Endothelial cell of umbilical vein (primary cell): Measurements from ENCODE around the gene COL9A1.

Source experiments
- EZH2 ChIP-seq: IDR thresholded peaks from 2 replicates; pipeline ENCODE4 v1.6.1; 2012; ENCODE audit warnings: borderline replicate concordance, low read depth, mild to moderate bottlenecking, moderate library complexity, low read length, inconsistent platforms; ENCODE audit not compliant: severe bottlenecking
- JUN ChIP-seq: IDR thresholded peaks from 2 replicates; pipeline ENCODE4 v1.6.1; 2011; ENCODE audit warnings: borderline replicate concordance, low read depth; ENCODE audit not compliant: insufficient read length, insufficient read depth
- POLR2A ChIP-seq: IDR thresholded peaks from 2 replicates; pipeline ENCODE4 v1.6.1; 2012; ENCODE audit warnings: low read depth, mild to moderate bottlenecking, control low read depth, low read length
- POLR2AphosphoS5 ChIP-seq: IDR thresholded peaks from 2 replicates; pipeline ENCODE4 v1.6.1; 2012; ENCODE audit warnings: low read depth, mild to moderate bottlenecking, control low read depth, low read length, moderate library complexity; ENCODE audit not compliant: insufficient read depth
- TF ChIP-seq, protein P1 (sequence below), 2 donors: IDR thresholded peaks; 1 replicate in 1 of 2; 2 replicates in 1 of 2; pipeline ENCODE4 v1.5.1; 2011; ENCODE audit warnings: low read length in 2 of 2, mild to moderate bottlenecking in 2 of 2, moderate library complexity in 2 of 2, control low read depth in 1 of 2, inconsistent platforms in 1 of 2, low read depth in 1 of 2; ENCODE audit not compliant: insufficient read depth in 1 of 2; ENCODE audit errors: extremely low read depth in 1 of 2
- TF ChIP-seq, protein P2 (sequence below): IDR thresholded peaks from 2 replicates; pipeline ENCODE4 v1.6.1; 2011; ENCODE audit not compliant: insufficient read depth, insufficient read length

GRCh38 chr6:70264306-70264705, 38.6 kb downstream of the COL9A1 start:
- TF ChIP-seq, protein P1, sequence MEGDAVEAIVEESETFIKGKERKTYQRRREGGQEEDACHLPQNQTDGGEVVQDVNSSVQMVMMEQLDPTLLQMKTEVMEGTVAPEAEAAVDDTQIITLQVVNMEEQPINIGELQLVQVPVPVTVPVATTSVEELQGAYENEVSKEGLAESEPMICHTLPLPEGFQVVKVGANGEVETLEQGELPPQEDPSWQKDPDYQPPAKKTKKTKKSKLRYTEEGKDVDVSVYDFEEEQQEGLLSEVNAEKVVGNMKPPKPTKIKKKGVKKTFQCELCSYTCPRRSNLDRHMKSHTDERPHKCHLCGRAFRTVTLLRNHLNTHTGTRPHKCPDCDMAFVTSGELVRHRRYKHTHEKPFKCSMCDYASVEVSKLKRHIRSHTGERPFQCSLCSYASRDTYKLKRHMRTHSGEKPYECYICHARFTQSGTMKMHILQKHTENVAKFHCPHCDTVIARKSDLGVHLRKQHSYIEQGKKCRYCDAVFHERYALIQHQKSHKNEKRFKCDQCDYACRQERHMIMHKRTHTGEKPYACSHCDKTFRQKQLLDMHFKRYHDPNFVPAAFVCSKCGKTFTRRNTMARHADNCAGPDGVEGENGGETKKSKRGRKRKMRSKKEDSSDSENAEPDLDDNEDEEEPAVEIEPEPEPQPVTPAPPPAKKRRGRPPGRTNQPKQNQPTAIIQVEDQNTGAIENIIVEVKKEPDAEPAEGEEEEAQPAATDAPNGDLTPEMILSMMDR (IDR thresholded peaks at IDR 0.05; ENCODE audit: extremely low read depth in 1 of 2, insufficient read depth in 1 of 2, low read depth in 1 of 2, low read length in 2 of 2), result no peak
- TF ChIP-seq POLR2AphosphoS5 (no peak), EZH2 (no peak), POLR2A (no peak), JUN (no peak)
- TF ChIP-seq, protein P2, sequence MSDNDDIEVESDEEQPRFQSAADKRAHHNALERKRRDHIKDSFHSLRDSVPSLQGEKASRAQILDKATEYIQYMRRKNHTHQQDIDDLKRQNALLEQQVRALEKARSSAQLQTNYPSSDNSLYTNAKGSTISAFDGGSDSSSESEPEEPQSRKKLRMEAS, result no peak
